Activated CD4-positive, alpha-beta T cell treated with anti-CD3 and anti-CD28 coated beads for 36 hours (primary cell): ENCODE results near the gene FOXF1. TPM values are rescaled to one million over a fixed set of nuclear protein-coding genes. Genes with fewer than 3 reads are reported as not detected.
A peak's percentile ranks its signal among the peaks of the same experiment; 100 is the strongest.

Source experiments
- ATAC-seq: fragments of 200-7000 bp; cut with Tn5 transposase; one replicate; pipeline ENCODE4 v1.10.0; 2021; ENCODE audit warnings: mild to moderate bottlenecking, moderate library complexity
- CTCF ChIA-PET: fragments of 350-600 bp; sonication (Branson Sonifier 250); formaldehyde crosslinking; loops from one replicate; lab custom pipeline; 2021; ENCODE audit warnings: antibody characterized with exemption; lab: Charles Lee
- POLR2A ChIA-PET: fragments of 350-600 bp; sonication (Branson Sonifier 250); formaldehyde crosslinking; loops from one replicate; lab custom pipeline; 2021; ENCODE audit warnings: antibody characterized with exemption, inconsistent platforms; lab: Charles Lee
- DNase-seq: peaks from one replicate; pipeline ENCODE4 v3.0.0-alpha.2; 2020
- H3K27ac Mint-ChIP-seq: one replicate; pipeline ENCODE4 v1.8.0; 2021; ENCODE audit warnings: mixed read lengths
- H3K27me3 Mint-ChIP-seq: one replicate; pipeline ENCODE4 v1.8.0; 2021; ENCODE audit warnings: mixed read lengths
- H3K36me3 Mint-ChIP-seq: one replicate; pipeline ENCODE4 v1.8.0; 2021; ENCODE audit warnings: low read depth, mixed read lengths
- H3K4me1 Mint-ChIP-seq: one replicate; pipeline ENCODE4 v1.8.0; 2021; ENCODE audit warnings: mixed read lengths
- H3K4me3 Mint-ChIP-seq: one replicate; pipeline ENCODE4 v1.8.0; 2021; ENCODE audit warnings: mild to moderate bottlenecking, moderate library complexity, mixed read lengths
- H3K9me3 Mint-ChIP-seq: one replicate; pipeline ENCODE4 v1.8.0; 2021; ENCODE audit warnings: low read depth, mixed read lengths
- intact Hi-C, 2 experiments: fragments of 100-400 bp; cut with DNase I in 1 of 2; cut with micrococcal nuclease in 1 of 2; formaldehyde crosslinking; loops; one replicate each; pipeline versions ENCODE4 v1.14.2 to v1.15.1; 2022 to 2024; cut with DNase I, micrococcal nuclease
- total RNA-seq, 2 experiments: library from RNA; stranded (reverse); gene quantifications; one replicate each; pipeline ENCODE4 v1.2.3, GENCODE V29; 2021

FOXF1 gene
- total RNA-seq, 2 experiments from 2014 or later = not detected

GRCh38 chr16:86494039-86494564 lies 16.2 kb upstream of the FOXF1 start:
- ATAC-seq = no peak
- peaks cover 66% of the 10 kb centered on the region for H3K27me3 Mint-ChIP-seq
- intact Hi-C loops = no loop called here

GRCh38 chr16:86494565-86495356 lies 15.6 kb upstream of the FOXF1 start:
- ATAC-seq (no peak), DNase-seq (no peak)
- Mint-ChIP-seq H3K36me3 (no peaks in the 10 kb centered on the region), H3K9me3 (no peaks in the 10 kb centered on the region), H3K4me3 (no peak overlapping the region), H3K4me1 (peaks cover 5% of the 10 kb centered on the region), H3K27me3 (peaks cover 68% of the 10 kb centered on the region), H3K27ac (no peak overlapping the region)
- intact Hi-C loops = loop anchor here in 1 of 2 experiments (5.0 kb wide), 1 partner anchor 207 kb away; no protein-coding TSS in a partner anchor
- CTCF ChIA-PET = interaction anchor here (0.6 kb wide), 1 partner anchor 33 kb away, joined by 3 read pairs; no protein-coding TSS in a partner anchor
- POLR2A ChIA-PET = no interaction called here

More at GRCh38 chr16:86494039-86494564, 16.2 kb upstream of the FOXF1 start:
- Mint-ChIP-seq H3K4me1 (peaks cover 5% of the 10 kb centered on the region), H3K4me3 (no peak overlapping the region), H3K36me3 (no peaks in the 10 kb centered on the region), H3K9me3 (no peaks in the 10 kb centered on the region), H3K27ac (no peak overlapping the region)
- CTCF ChIA-PET = interaction anchor here (1.1 kb wide), 1 partner anchor 385 kb away, joined by 3 read pairs; no protein-coding TSS in a partner anchor
- POLR2A ChIA-PET = no interaction called here
- no peak for DNase-seq

- intact Hi-C loops = loop anchor here in 1 of 2 experiments (5.0 kb wide), 1 partner anchor 208 kb away; no protein-coding TSS in a partner anchor
- Mint-ChIP-seq H3K9me3 (no peaks in the 10 kb centered on the region), H3K27ac (no peak overlapping the region), H3K36me3 (no peaks in the 10 kb centered on the region), H3K27me3 (peaks cover 69% of the 10 kb centered on the region), H3K4me1 (peaks cover 5% of the 10 kb centered on the region), H3K4me3 (no peak overlapping the region)
- ChIA-PET POLR2A (no interaction called here), CTCF (no interaction called here)
- ATAC-seq (no peak), DNase-seq (no peak)
These were observed 15.0 kb upstream of the FOXF1 start for GRCh38 chr16:86495357-86495701.

- no peak overlapping the region for H3K27ac Mint-ChIP-seq
- no peaks in the 10 kb centered on the region for H3K36me3 Mint-ChIP-seq
- CTCF ChIA-PET = no interaction called here
- no peak overlapping the region for H3K4me3 Mint-ChIP-seq
- intact Hi-C loops = loop anchor here (1.0 to 5.0 kb wide), 2 partner anchors 14 to 209 kb away; partner anchors contain the start of gene FOXF1 (in 1 of the 2)
- H3K9me3 Mint-ChIP-seq = no peaks in the 10 kb centered on the region
- no peak for DNase-seq
- peaks cover 5% of the 10 kb centered on the region for H3K4me1 Mint-ChIP-seq
- ATAC-seq = no peak
- peaks cover 72% of the 10 kb centered on the region for H3K27me3 Mint-ChIP-seq
- POLR2A ChIA-PET = no interaction called here
These were observed 14.5 kb upstream of the FOXF1 start for GRCh38 chr16:86495756-86496261.

GRCh38 chr16:86496262-86496928 lies 13.9 kb upstream of the FOXF1 start:
- intact Hi-C loops = loop anchor here (1.0 to 5.0 kb wide), 2 partner anchors 14 to 209 kb away; partner anchors contain the start of gene FOXF1 (in 1 of the 2)
- no peak for DNase-seq
- H3K27ac Mint-ChIP-seq = no peak overlapping the region

GRCh38 chr16:86496929-86497461 lies 13.3 kb upstream of the FOXF1 start:
- Mint-ChIP-seq H3K27ac (no peak overlapping the region), H3K4me1 (peaks cover 5% of the 10 kb centered on the region), H3K36me3 (no peaks in the 10 kb centered on the region), H3K27me3 (peaks cover 69% of the 10 kb centered on the region), H3K4me3 (no peak overlapping the region), H3K9me3 (no peaks in the 10 kb centered on the region)
- POLR2A ChIA-PET = no interaction called here
- CTCF ChIA-PET = no interaction called here
- DNase-seq (no peak), ATAC-seq (no peak)
- intact Hi-C loops = loop anchor here (1.0 to 5.0 kb wide), 3 partner anchors 13 to 210 kb away; partner anchors contain the start of gene FOXF1 (in 1 of the 2)

More at GRCh38 chr16:86496262-86496928, 13.9 kb upstream of the FOXF1 start:
- no peak for ATAC-seq
- Mint-ChIP-seq H3K36me3 (no peaks in the 10 kb centered on the region), H3K27me3 (peaks cover 72% of the 10 kb centered on the region), H3K9me3 (no peaks in the 10 kb centered on the region), H3K4me3 (no peak overlapping the region), H3K4me1 (peaks cover 5% of the 10 kb centered on the region)
- ChIA-PET POLR2A (no interaction called here), CTCF (no interaction called here)

- DNase-seq = no peak
- Mint-ChIP-seq H3K4me1 (peaks cover 5% of the 10 kb centered on the region), H3K36me3 (no peaks in the 10 kb centered on the region), H3K27me3 (peaks cover 70% of the 10 kb centered on the region), H3K4me3 (no peak overlapping the region), H3K9me3 (no peaks in the 10 kb centered on the region), H3K27ac (no peak overlapping the region)
- ATAC-seq = no peak
- intact Hi-C loops = loop anchor here (1.0 to 5.0 kb wide), 3 partner anchors 17 to 210 kb away; no protein-coding TSS in a partner anchor
- CTCF ChIA-PET = no interaction called here
- POLR2A ChIA-PET = no interaction called here
These were observed 12.7 kb upstream of the FOXF1 start for GRCh38 chr16:86497551-86498021.

GRCh38 chr16:86498155-86498670 lies 12.1 kb upstream of the FOXF1 start:
- no peaks in the 10 kb centered on the region for H3K9me3 Mint-ChIP-seq
- intact Hi-C loops = loop anchor here in 1 of 2 experiments (2.0 to 5.0 kb wide), 2 partner anchors 17 to 211 kb away; no protein-coding TSS in a partner anchor
- no peak for DNase-seq
- H3K4me1 Mint-ChIP-seq = peaks cover 5% of the 10 kb centered on the region
- peak overlapping the region; percentile 19 for H3K4me3 Mint-ChIP-seq
- H3K27ac Mint-ChIP-seq = no peak overlapping the region
- no peak for ATAC-seq
- ChIA-PET CTCF (no interaction called here), POLR2A (no interaction called here)
- H3K36me3 Mint-ChIP-seq = no peaks in the 10 kb centered on the region
- H3K27me3 Mint-ChIP-seq = peaks cover 73% of the 10 kb centered on the region

- H3K36me3 Mint-ChIP-seq = no peaks in the 10 kb centered on the region
- POLR2A ChIA-PET = no interaction called here
- peaks cover 72% of the 10 kb centered on the region for H3K27me3 Mint-ChIP-seq
- H3K4me3 Mint-ChIP-seq = no peak overlapping the region
- H3K9me3 Mint-ChIP-seq = no peaks in the 10 kb centered on the region
- DNase-seq (no peak), ATAC-seq (no peak)
- peaks cover 5% of the 10 kb centered on the region for H3K4me1 Mint-ChIP-seq
- intact Hi-C loops = loop anchor here in 1 of 2 experiments (2.0 to 5.0 kb wide), 2 partner anchors 16 to 212 kb away; no protein-coding TSS in a partner anchor
- no peak overlapping the region for H3K27ac Mint-ChIP-seq
- CTCF ChIA-PET = no interaction called here
These were observed 11.5 kb upstream of the FOXF1 start for GRCh38 chr16:86498671-86499439.

- Mint-ChIP-seq H3K36me3 (no peaks in the 10 kb centered on the region), H3K4me1 (peaks cover 5% of the 10 kb centered on the region), H3K27me3 (peaks cover 70% of the 10 kb centered on the region), H3K4me3 (no peak overlapping the region), H3K9me3 (no peaks in the 10 kb centered on the region), H3K27ac (no peak overlapping the region)
- no peak for DNase-seq
- intact Hi-C loops = loop anchor here in 1 of 2 experiments (2.0 to 5.0 kb wide), 2 partner anchors 15 to 212 kb away; no protein-coding TSS in a partner anchor
- ChIA-PET POLR2A (no interaction called here), CTCF (no interaction called here)
- ATAC-seq = no peak
These were observed 10.9 kb upstream of the FOXF1 start for GRCh38 chr16:86499440-86499786.
